ENCODE data around the gene F7. TPM values are rescaled to one million over a fixed set of nuclear protein-coding genes. Genes with fewer than 3 reads are reported as not detected.

F7 gene
- total and polyA plus RNA-seq, 3 donors from 2014 or later = 2.2 to 4.9 (median 2.4) TPM

DNA sequence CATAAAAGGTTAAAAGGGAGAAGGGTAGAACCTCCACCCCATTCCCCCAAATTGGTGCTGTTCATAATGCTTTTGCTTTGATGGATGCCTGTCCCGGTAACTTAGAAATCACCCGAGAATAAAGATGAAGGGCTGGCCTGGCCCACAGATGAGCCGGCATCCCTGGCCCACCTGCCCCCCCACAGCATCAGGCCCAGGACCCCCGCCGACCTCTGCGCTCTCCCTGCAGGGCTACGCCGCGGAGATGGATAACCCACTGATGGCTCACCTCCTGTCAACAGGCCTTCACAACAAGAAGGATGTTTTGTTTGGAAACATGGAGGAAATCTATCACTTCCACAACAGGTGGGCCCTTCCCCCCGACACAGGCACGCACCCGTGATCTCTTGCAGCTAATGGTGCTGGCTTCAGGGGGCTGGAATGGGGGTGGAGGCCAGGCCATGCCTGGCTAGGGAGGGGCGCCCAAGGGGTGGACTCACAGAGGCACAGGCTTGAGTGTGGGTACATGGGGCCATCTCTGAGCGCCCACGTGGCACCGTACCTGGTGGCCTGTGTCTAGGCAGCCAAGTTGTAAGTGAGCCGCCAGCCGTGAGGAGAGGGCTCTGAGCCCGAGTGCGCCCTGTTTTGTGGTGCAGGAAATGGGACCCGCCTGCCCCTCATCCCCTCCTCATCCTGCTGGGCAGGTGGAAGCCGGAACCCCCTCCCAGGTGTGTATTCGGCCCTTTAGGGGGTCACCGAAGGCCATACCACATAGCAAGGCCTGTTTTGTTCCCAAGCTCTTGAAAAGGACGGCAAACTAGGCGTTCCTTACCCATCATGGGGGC, 23.2 kb upstream of the F7 start:
- H3K27me3 ChIP-seq = no peaks in the 10 kb centered on the region
- no peaks in the 10 kb centered on the region for H3K4me1 ChIP-seq
- no peaks in the 10 kb centered on the region for H3K36me3 ChIP-seq (ENCODE audit: low read depth, missing control alignments)
- intact Hi-C loops (cut with DNase I; ENCODE audit: low total_unique reads) = no loop called here
- 83 to 90% methylated on average over 13 to 26 of the region's 26 CpGs for WGBS, 2 donors
- H3K9me3 ChIP-seq = no peaks in the 10 kb centered on the region
- DNase-seq = no peak
- TF ChIP-seq POLR2A (IDR thresholded peaks at IDR 0.05) = no peak
- TF ChIP-seq, protein P1, sequence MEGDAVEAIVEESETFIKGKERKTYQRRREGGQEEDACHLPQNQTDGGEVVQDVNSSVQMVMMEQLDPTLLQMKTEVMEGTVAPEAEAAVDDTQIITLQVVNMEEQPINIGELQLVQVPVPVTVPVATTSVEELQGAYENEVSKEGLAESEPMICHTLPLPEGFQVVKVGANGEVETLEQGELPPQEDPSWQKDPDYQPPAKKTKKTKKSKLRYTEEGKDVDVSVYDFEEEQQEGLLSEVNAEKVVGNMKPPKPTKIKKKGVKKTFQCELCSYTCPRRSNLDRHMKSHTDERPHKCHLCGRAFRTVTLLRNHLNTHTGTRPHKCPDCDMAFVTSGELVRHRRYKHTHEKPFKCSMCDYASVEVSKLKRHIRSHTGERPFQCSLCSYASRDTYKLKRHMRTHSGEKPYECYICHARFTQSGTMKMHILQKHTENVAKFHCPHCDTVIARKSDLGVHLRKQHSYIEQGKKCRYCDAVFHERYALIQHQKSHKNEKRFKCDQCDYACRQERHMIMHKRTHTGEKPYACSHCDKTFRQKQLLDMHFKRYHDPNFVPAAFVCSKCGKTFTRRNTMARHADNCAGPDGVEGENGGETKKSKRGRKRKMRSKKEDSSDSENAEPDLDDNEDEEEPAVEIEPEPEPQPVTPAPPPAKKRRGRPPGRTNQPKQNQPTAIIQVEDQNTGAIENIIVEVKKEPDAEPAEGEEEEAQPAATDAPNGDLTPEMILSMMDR (IDR thresholded peaks at IDR 0.05) = no peak
- no peak overlapping the region for H3K4me3 ChIP-seq
- H3K27ac ChIP-seq = no peak overlapping the region

DNA sequence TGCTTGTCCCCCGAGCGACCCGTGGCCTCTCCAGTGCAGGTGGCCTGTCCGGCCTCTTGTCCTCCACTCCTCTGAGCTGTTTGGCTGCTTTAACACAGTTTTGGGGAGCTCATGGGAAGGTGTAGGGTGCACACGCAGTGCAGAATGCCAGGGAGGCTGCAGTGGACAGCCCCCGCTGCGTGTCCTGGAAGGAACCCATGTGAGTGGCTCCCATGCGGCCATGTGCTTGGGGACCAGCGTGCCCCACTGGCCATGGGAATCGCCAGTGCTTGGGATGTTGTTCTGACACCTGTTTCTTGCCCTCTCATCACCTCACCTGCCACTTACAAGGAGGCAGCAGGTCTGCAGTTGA, 22.6 kb upstream of the F7 start:
- Histone ChIP-seq H3K27ac (no peak overlapping the region), H3K9me3 (no peaks in the 10 kb centered on the region), H3K4me1 (no peaks in the 10 kb centered on the region), H3K4me3 (no peak overlapping the region), H3K27me3 (no peaks in the 10 kb centered on the region), H3K36me3 (ENCODE audit: low read depth, missing control alignments) (no peaks in the 10 kb centered on the region)
- 88% methylated on average over 10 of the region's 10 CpGs; no CpG with 5 or more reads in 1 of the 2 donors for WGBS, 2 donors
- no peak for DNase-seq
- no peak for TF ChIP-seq POLR2A (IDR thresholded peaks at IDR 0.05)
- TF ChIP-seq, protein P1 (IDR thresholded peaks at IDR 0.05) = no peak
- intact Hi-C loops (cut with DNase I; ENCODE audit: low total_unique reads) = no loop called here

DNA sequence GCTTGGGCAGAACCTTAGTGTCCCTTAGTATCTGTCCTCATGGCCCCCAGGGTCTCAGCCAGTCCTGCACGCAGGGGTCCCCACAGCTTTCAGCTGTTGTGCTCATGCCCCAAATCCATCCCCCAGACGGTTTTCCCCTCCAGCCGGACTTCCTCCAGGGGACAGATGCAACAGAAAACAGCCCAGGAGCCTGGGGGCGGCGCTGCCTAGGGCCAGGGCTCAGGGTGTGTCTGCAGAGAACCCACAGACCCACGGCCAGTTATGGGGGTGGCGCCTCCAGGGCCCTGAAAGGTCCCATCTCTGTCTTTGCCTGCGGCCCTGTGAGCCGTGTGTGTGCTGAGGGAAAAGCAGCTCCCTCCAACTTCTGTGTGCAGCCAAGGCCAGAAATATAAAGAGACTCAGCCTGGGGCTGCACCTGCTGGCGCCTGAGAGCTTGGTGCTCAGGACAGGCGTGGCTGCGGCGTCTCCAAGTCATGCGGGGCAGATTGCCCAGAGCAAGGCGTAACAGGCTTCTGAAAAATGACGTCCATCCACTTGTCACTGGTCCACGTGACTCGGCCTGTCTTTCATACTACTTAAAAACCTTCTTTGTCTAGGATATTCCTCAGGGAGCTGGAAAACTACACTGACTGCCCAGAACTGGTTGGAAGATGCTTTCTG, 22.1 kb upstream of the F7 start:
- Histone ChIP-seq H3K4me1 (no peaks in the 10 kb centered on the region), H3K36me3 (ENCODE audit: low read depth, missing control alignments) (no peaks in the 10 kb centered on the region), H3K4me3 (no peak overlapping the region), H3K27me3 (no peaks in the 10 kb centered on the region), H3K27ac (no peak overlapping the region), H3K9me3 (no peaks in the 10 kb centered on the region)
- no peak for DNase-seq
- intact Hi-C loops (cut with DNase I; ENCODE audit: low total_unique reads) = no loop called here
- no peak for TF ChIP-seq POLR2A (IDR thresholded peaks at IDR 0.05)
- TF ChIP-seq, protein P1 (IDR thresholded peaks at IDR 0.05) = no peak
- WGBS, 2 donors = 74 to 84% methylated on average over 17 to 18 of the region's 18 CpGs

DNA sequence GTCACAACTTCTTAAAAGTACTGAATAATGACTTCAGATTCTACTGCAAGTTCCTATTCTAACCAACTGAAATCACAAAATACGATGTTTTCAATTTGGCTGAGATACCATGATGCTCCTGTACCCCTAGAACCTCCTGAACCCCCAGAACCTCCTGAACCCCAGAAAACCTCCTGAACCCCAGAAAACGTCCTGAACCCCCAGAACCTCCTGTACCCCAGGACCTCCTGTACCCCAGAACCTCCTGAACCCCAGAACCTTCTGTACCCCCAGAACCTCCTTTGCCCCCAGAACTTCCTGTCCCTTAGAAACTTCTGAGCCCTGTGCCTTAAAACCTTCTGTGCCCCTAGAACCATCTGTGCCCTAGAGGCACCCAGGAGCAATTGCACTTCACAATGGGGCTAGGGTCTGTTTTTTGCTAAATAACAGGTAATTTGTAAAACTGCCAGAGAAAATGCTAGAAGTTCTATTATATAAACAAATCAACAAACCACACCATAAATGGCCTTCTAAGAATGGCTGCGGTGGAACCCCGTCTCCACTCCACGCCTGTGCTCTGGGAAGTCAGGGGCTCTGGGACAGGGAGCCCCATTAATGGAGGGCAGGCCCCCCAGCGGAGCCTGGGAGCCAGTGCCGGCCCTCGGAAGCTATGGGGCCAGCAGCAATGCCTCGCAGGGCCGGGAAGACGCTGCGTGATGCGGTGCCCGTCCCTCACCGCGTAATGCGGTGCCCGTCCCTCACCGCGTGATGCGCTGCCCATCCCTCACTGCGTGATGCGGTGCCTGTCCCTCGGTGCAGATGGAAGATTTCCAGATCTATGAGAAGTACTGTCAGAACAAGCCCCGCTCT, 21.3 kb upstream of the F7 start:
- H3K36me3 ChIP-seq (ENCODE audit: low read depth, missing control alignments) = no peaks in the 10 kb centered on the region
- no peak overlapping the region for H3K27ac ChIP-seq
- no peaks in the 10 kb centered on the region for H3K9me3 ChIP-seq
- no peak overlapping the region for H3K4me3 ChIP-seq
- TF ChIP-seq, protein P1 (IDR thresholded peaks at IDR 0.05) = no peak
- TF ChIP-seq POLR2A (IDR thresholded peaks at IDR 0.05) = no peak
- intact Hi-C loops (cut with DNase I; ENCODE audit: low total_unique reads) = no loop called here
- WGBS, 2 donors = 89 to 94% methylated on average over 20 to 25 of the region's 25 CpGs
- H3K27me3 ChIP-seq = no peaks in the 10 kb centered on the region
- DNase-seq = no peak
- H3K4me1 ChIP-seq = no peaks in the 10 kb centered on the region
